UCSD-AML1 (cell line): ENCODE results near the gene DSN1.

ENCODE experiments used
- DNase-seq: peaks from one replicate; lab custom pipeline; 2025; ENCODE audit not compliant: unreplicated experiment; lab: John Stamatoyannopoulos, UW

Gene DSN1

GRCh38 chr20:36796117-36796516, 22.6 kb upstream of the DSN1 start:
- no peak for DNase-seq

- DNase-seq, result no peak
Observed at GRCh38 chr20:36795691-36796090, 22.1 kb upstream of the DSN1 start.

GRCh38 chr20:36794116-36794474, 20.5 kb upstream of the DSN1 start:
- no peak for DNase-seq

- no peak for DNase-seq
Observed at GRCh38 chr20:36793294-36794115, 19.9 kb upstream of the DSN1 start.

- peak; percentile 15 for DNase-seq
Observed at GRCh38 chr20:36792422-36792821, 18.9 kb upstream of the DSN1 start.

GRCh38 chr20:36791862-36792261, 18.3 kb upstream of the DSN1 start:
- no peak for DNase-seq

GRCh38 chr20:36786663-36787062, 13.1 kb upstream of the DSN1 start:
- DNase-seq, result no peak

- DNase-seq, result no peak
Observed at GRCh38 chr20:36786246-36786645, 12.7 kb upstream of the DSN1 start.

- no peak for DNase-seq
Observed at GRCh38 chr20:36785308-36785707, 11.7 kb upstream of the DSN1 start.

- DNase-seq, result no peak
Observed at GRCh38 chr20:36784900-36785299, 11.3 kb upstream of the DSN1 start.

- DNase-seq, result no peak
Observed at GRCh38 chr20:36784116-36784515, 10.6 kb upstream of the DSN1 start.

GRCh38 chr20:36779656-36780025, 6.1 kb upstream of the DSN1 start:
- DNase-seq, result no peak

- DNase-seq, result no peak
Observed at GRCh38 chr20:36778831-36779655, 5.5 kb upstream of the DSN1 start.

GRCh38 chr20:36777576-36777975, 4.0 kb upstream of the DSN1 start:
- DNase-seq, result no peak

GRCh38 chr20:36777167-36777566, 3.6 kb upstream of the DSN1 start:
- no peak for DNase-seq

GRCh38 chr20:36775826-36776225, 2.3 kb upstream of the DSN1 start:
- no peak for DNase-seq

GRCh38 chr20:36775196-36775595, 1.6 kb upstream of the DSN1 start:
- DNase-seq, result no peak

GRCh38 chr20:36773107-36773596, 411 bp downstream of the DSN1 start:
- no peak for DNase-seq

- no peak for DNase-seq
Observed at GRCh38 chr20:36770680-36771079, 2.9 kb downstream of the DSN1 start.

GRCh38 chr20:36768768-36769430, 4.7 kb downstream of the DSN1 start:
- DNase-seq, result no peak

- no peak for DNase-seq
Observed at GRCh38 chr20:36761125-36761524, 12.4 kb downstream of the DSN1 start.

GRCh38 chr20:36760647-36761046, 12.9 kb downstream of the DSN1 start:
- DNase-seq, result no peak
